K562 (cell line): ENCODE measurements around the gene ANKRD2.

Source experiments
- ARID4B ChIP-seq: sonication (generic); formaldehyde crosslinking; IDR thresholded peaks from 2 replicates; pipeline ENCODE4 v1.8.0; 2022; ENCODE audit warnings: mild to moderate bottlenecking, missing genetic modification reagents
- CTCF ChIP-seq, 3 experiments: IDR thresholded peaks in 2 of 3; conservative IDR thresholded peaks in 1 of 3; 2 replicates each; pipeline ENCODE4 v1.5.1; 2011 to 2012; ENCODE audit warnings: low read length in 3 of 3, mild to moderate bottlenecking in 3 of 3, control low read depth in 2 of 3, improper control_type of control experiment in 1 of 3, inconsistent platforms in 1 of 3, low read depth in 1 of 3, mixed read lengths in 1 of 3, moderate library complexity in 1 of 3; ENCODE audit not compliant: insufficient read depth in 2 of 3
- MAX ChIP-seq: sonication (generic); formaldehyde crosslinking; IDR thresholded peaks from 2 replicates; pipeline ENCODE4 v1.9.0; 2022; ENCODE audit warnings: mild to moderate bottlenecking, missing genetic modification reagents
- MTF1 ChIP-seq: fragments of 250-450 bp; sonication (Bioruptor Pico); IDR thresholded peaks from 2 replicates; pipeline ENCODE4 v1.9.0; 2021; ENCODE audit warnings: moderate library complexity, mild to moderate bottlenecking, inconsistent platforms, borderline replicate concordance
- NEUROD1 ChIP-seq: fragments of 150-350 bp; IDR thresholded peaks from 2 replicates; pipeline ENCODE4 v1.6.1; 2014; ENCODE audit warnings: borderline replicate concordance, low read length, low read depth; ENCODE audit not compliant: partially characterized antibody
- POLR2A ChIP-seq: fragments of 450-650 bp; conservative IDR thresholded peaks from 2 replicates; pipeline ENCODE4 v1.6.1; 2016
- RBBP5 ChIP-seq: fragments of 200-600 bp; sonication (generic); IDR thresholded peaks from 2 replicates; pipeline ENCODE4 v1.6.1; 2012; ENCODE audit warnings: borderline replicate concordance, mild to moderate bottlenecking, low read length, control low read depth, inconsistent platforms; ENCODE audit not compliant: insufficient read depth, poor library complexity, severe bottlenecking
- RFX5 ChIP-seq: IDR thresholded peaks from 2 replicates; pipeline ENCODE4 v1.6.1; 2011; ENCODE audit warnings: low read depth, mild to moderate bottlenecking, improper control_type of control experiment, low read length
- TEAD1 ChIP-seq, 2 experiments: fragments of 450-650 bp in 1 of 2; sonication (generic) in 1 of 2; formaldehyde crosslinking; IDR thresholded peaks; 2 replicates each; pipeline versions ENCODE4 v1.4.0 to v1.8.0; 2020 to 2022; ENCODE audit warnings: mild to moderate bottlenecking in 2 of 2, missing genetic modification reagents in 1 of 2
- USF1 ChIP-seq: sonication (generic); formaldehyde crosslinking; IDR thresholded peaks from 2 replicates; pipeline ENCODE4 v1.9.0; 2022; ENCODE audit warnings: mild to moderate bottlenecking, missing genetic modification reagents
- ZBTB40 ChIP-seq, 2 experiments: fragments of 450-650 bp in 1 of 2; sonication (generic) in 1 of 2; formaldehyde crosslinking in 1 of 2; IDR thresholded peaks; 2 replicates each; pipeline versions ENCODE4 v1.7.1 to v1.9.0; 2016 to 2022; ENCODE audit warnings: inconsistent platforms in 1 of 2, mild to moderate bottlenecking in 1 of 2, missing genetic modification reagents in 1 of 2
- ZBTB49 ChIP-seq: sonication (generic); formaldehyde crosslinking; IDR thresholded peaks from 2 replicates; pipeline ENCODE4 v1.8.0; 2022; ENCODE audit warnings: missing genetic modification reagents, mild to moderate bottlenecking, borderline replicate concordance
- ZNF347 ChIP-seq: fragments of 450-650 bp; formaldehyde crosslinking; IDR thresholded peaks from 2 replicates; pipeline ENCODE4 v1.4.0; 2020; ENCODE audit warnings: low read depth, mild to moderate bottlenecking, moderate library complexity
- ZNF589 ChIP-seq: fragments of 200-800 bp; sonication (Bioruptor generic); IDR thresholded peaks from 2 replicates; pipeline ENCODE4 v1.6.1; 2016; ENCODE audit warnings: low read depth, missing genetic modification characterization, missing compliant biosample characterization

GRCh38 chr10:97590082-97590747 lies 17.6 kb downstream of the ANKRD2 start:
- no peak for TF ChIP-seq NEUROD1
- TF ChIP-seq RBBP5: no peak
- TF ChIP-seq POLR2A: no peak
- TF ChIP-seq USF1 (CRISPR knock-in tag): no peak
- no peak for TF ChIP-seq MAX (CRISPR knock-in tag)
- TF ChIP-seq ARID4B (CRISPR knock-in tag): no peak
- TF ChIP-seq CTCF (IDR thresholded peaks at IDR 0.05 in 2 of 3, conservative IDR thresholded peaks at IDR 0.05 in 1 of 3; ENCODE audit: insufficient read depth in 2 of 3, low read depth in 1 of 3, low read length in 3 of 3): no peak
- TF ChIP-seq ZNF347 (CRISPR knock-in tag): no peak
- no peak for TF ChIP-seq ZBTB49 (CRISPR knock-in tag)
- TF ChIP-seq ZNF589 (CRISPR knock-in tag): no peak
- no peak for TF ChIP-seq TEAD1 (CRISPR knock-in tag; IDR thresholded peaks at IDR 0.05)
- TF ChIP-seq ZBTB40 (IDR thresholded peaks at IDR 0.05): no peak
- no peak for TF ChIP-seq ZBTB40 (CRISPR knock-in tag; IDR thresholded peaks at IDR 0.05)
- no peak for TF ChIP-seq MTF1 (CRISPR knock-in tag)
- TF ChIP-seq RFX5: no peak
